ENCODE measurements around the gene SLC25A21.
A peak's percentile ranks its signal among the peaks of the same experiment; 100 is the strongest.

Gene SLC25A21

DNA sequence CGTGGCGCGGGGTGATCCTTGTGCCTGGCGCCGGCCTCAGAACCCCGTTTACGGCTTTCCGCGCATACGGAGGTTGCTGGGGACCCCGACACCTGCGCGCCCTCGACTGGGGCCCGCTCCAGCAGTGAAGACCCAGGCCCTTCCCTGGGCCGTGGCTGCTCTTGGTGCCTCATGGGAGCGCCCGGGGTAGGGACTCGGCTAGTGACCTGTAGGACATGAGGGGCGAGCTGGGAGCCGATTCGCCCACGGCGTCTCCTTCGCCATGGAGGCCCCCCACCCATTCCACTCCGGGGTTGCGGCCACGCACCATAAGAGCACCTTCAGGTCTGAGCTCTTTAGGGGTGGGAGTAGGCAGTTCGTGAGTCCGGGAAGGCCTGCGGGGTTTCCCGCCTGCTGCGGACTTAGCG is 525.0 kb downstream of the SLC25A21 start:
- no peak for DNase-seq
- H3K4me1 ChIP-seq (ENCODE audit: low read length) = no peaks in the 10 kb centered on the region
- H3K9me2 ChIP-seq (replicated peaks; ENCODE audit: insufficient read depth, low read length) = no peaks in the 10 kb centered on the region
- no peaks in the 10 kb centered on the region for H3K27me3 ChIP-seq (replicated peaks; ENCODE audit: insufficient read depth, low read length)
- H3K9ac ChIP-seq (ENCODE audit: low read length) = no peak overlapping the region
- peak overlapping the region; percentile 70 for H3K4me2 ChIP-seq (ENCODE audit: low read depth, low read length)
- H3K36me3 ChIP-seq (replicated peaks; ENCODE audit: insufficient read depth, low read length) = no peaks in the 10 kb centered on the region
- H3K9me3 ChIP-seq (replicated peaks; ENCODE audit: insufficient read depth, low read length) = no peaks in the 10 kb centered on the region
- peak overlapping the region; percentile 38; the same call in 1 of the 2 replicates for H2AFZ ChIP-seq (ENCODE audit: low read length)
- peak overlapping the region; percentile 36 for H3K4me3 ChIP-seq (ENCODE audit: low read length)
- TF ChIP-seq CTCF (IDR thresholded peaks at IDR 0.05; ENCODE audit: low read length) (no peak), EZH2 (optimal IDR thresholded peaks at IDR 0.05; ENCODE audit: low read depth, low read length) (no peak), EZH2phosphoT487 (IDR thresholded peaks at IDR 0.05; ENCODE audit: low read length) (no peak)
- no peak overlapping the region for H3K27ac ChIP-seq (ENCODE audit: low read length)
- H4K20me1 ChIP-seq (ENCODE audit: insufficient read depth, low read length) = no peaks in the 10 kb centered on the region
- no peaks in the 10 kb centered on the region for H3K79me2 ChIP-seq (ENCODE audit: low read length)
- no peaks in the 10 kb centered on the region for H3F3A ChIP-seq (ENCODE audit: insufficient read depth, low read length)

DNA sequence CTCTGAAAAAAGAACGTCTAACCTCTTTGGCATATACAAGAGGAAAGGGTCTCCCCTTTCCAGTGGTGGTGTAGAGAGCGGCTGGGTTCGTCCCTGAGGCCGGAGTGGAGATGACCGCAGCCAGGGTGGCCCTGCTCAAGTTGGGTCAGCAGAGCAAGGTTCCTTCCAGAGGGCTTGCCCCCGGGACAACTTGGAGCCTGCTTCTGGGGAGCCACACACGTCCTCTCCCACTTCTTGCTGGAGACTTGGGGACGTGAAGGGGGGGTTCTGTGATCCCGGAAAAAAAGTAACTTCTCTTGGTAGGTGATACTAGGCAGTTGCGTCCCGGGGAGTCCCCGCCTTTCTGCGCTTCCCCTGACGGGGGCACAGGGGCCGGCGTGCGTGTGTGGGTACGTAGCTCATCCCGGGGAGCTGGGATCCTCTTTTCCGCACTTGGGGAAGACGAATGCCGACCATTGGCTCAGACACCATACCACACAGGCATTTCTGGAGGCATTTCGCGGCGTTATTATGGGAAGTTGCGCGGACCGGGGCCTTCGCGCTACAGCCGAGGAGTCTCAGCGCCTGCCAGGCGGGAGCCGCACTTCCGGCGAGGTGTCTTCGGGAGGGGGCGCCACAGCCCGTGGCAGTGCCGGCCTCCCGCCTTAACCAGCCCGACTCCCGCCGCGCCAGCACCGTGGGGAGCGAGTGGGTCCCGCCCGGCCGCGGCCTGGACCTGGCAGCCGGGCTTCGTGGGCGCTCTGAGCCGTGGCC is 525.6 kb downstream of the SLC25A21 start:
- Histone ChIP-seq H3K9me3 (replicated peaks; ENCODE audit: insufficient read depth, low read length) (no peaks in the 10 kb centered on the region), H3K27me3 (replicated peaks; ENCODE audit: insufficient read depth, low read length) (no peaks in the 10 kb centered on the region), H3K36me3 (replicated peaks; ENCODE audit: insufficient read depth, low read length) (no peaks in the 10 kb centered on the region), H3K27ac (ENCODE audit: low read length) (no peak overlapping the region), H2AFZ (ENCODE audit: low read length) (0 out of 2 replicates have a peak overlapping the region, but pooled peaks have one; percentile 38), H3K4me1 (ENCODE audit: low read length) (no peaks in the 10 kb centered on the region), H3K9me2 (replicated peaks; ENCODE audit: insufficient read depth, low read length) (no peaks in the 10 kb centered on the region), H3F3A (ENCODE audit: insufficient read depth, low read length) (no peaks in the 10 kb centered on the region), H3K79me2 (ENCODE audit: low read length) (no peaks in the 10 kb centered on the region), H4K20me1 (ENCODE audit: insufficient read depth, low read length) (no peaks in the 10 kb centered on the region), H3K9ac (ENCODE audit: low read length) (no peak overlapping the region), H3K4me3 (ENCODE audit: low read length) (peak overlapping the region; percentile 36), H3K4me2 (ENCODE audit: low read depth, low read length) (peak overlapping the region; percentile 70)
- TF ChIP-seq EZH2phosphoT487 (IDR thresholded peaks at IDR 0.05; ENCODE audit: low read length) = no peak
- TF ChIP-seq EZH2 (optimal IDR thresholded peaks at IDR 0.05; ENCODE audit: low read depth, low read length) = no peak
- no peak for TF ChIP-seq CTCF (IDR thresholded peaks at IDR 0.05; ENCODE audit: low read length)
- DNase-seq = no peak

GRCh38 chr14:36633580-36633979 is 538.8 kb downstream of the SLC25A21 start:
- no peaks in the 10 kb centered on the region for H4K20me1 ChIP-seq (ENCODE audit: insufficient read depth, low read length)
- no peak overlapping the region for H3K27ac ChIP-seq (ENCODE audit: low read length)
- H3K9ac ChIP-seq (ENCODE audit: low read length) = no peak overlapping the region
- H3K4me3 ChIP-seq (ENCODE audit: low read length) = no peak overlapping the region
- no peak for DNase-seq
- H3K27me3 ChIP-seq (replicated peaks; ENCODE audit: insufficient read depth, low read length) = no peaks in the 10 kb centered on the region
- no peaks in the 10 kb centered on the region for H3K36me3 ChIP-seq (replicated peaks; ENCODE audit: insufficient read depth, low read length)
- TF ChIP-seq CTCF (IDR thresholded peaks at IDR 0.05; ENCODE audit: low read length) = no peak
- no peak for TF ChIP-seq EZH2 (optimal IDR thresholded peaks at IDR 0.05; ENCODE audit: low read depth, low read length)
- no peak for TF ChIP-seq EZH2phosphoT487 (IDR thresholded peaks at IDR 0.05; ENCODE audit: low read length)
- H3F3A ChIP-seq (ENCODE audit: insufficient read depth, low read length) = no peaks in the 10 kb centered on the region
- H3K79me2 ChIP-seq (ENCODE audit: low read length) = no peaks in the 10 kb centered on the region
- H3K4me1 ChIP-seq (ENCODE audit: low read length) = no peaks in the 10 kb centered on the region
- no peak overlapping the region for H2AFZ ChIP-seq (ENCODE audit: low read length)
- no peak overlapping the region for H3K4me2 ChIP-seq (ENCODE audit: low read depth, low read length)
- H3K9me3 ChIP-seq (replicated peaks; ENCODE audit: insufficient read depth, low read length) = no peaks in the 10 kb centered on the region
- no peaks in the 10 kb centered on the region for H3K9me2 ChIP-seq (replicated peaks; ENCODE audit: insufficient read depth, low read length)

All from MM.1S (cell line).